ENCODE measurements around the gene HTRA1.

The HTRA1 gene

DNA sequence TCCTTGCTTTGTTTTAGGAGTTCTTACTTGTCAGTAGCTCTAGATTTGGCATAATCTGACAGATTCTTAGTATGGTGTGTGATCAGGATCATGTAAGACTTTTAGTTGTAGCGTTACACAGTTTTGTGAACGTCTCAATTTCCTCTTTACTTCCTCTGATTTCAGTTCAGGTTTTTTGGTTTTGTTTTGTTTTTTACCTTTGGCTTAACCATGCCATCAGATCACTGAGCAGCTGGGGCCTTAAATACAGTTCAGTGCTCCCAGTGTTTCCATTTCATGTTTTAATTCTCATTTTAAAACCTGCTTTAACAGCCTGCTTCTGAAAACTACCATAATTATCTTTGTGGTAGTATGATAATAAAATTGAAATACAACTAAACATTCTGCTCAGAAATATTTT is 34.1 kb upstream of the HTRA1 start:
- Histone ChIP-seq H3K4me2 (ENCODE audit: low read length) (no peak overlapping the region), H3K36me3 (ENCODE audit: insufficient read depth, low read length) (peaks cover 16% of the 10 kb centered on the region), H3K9ac (ENCODE audit: low read depth, low read length) (no peak overlapping the region), H3K4me1 (ENCODE audit: control insufficient read depth, insufficient read depth, low read length) (peaks cover 1% of the 10 kb centered on the region), H3K4me3 (ENCODE audit: low read length) (no peak overlapping the region), H3K9me3 (replicated peaks; ENCODE audit: low read length) (no peaks in the 10 kb centered on the region), H3K27me3 (ENCODE audit: control insufficient read depth, insufficient read depth, low read length) (no peaks in the 10 kb centered on the region)

DNA sequence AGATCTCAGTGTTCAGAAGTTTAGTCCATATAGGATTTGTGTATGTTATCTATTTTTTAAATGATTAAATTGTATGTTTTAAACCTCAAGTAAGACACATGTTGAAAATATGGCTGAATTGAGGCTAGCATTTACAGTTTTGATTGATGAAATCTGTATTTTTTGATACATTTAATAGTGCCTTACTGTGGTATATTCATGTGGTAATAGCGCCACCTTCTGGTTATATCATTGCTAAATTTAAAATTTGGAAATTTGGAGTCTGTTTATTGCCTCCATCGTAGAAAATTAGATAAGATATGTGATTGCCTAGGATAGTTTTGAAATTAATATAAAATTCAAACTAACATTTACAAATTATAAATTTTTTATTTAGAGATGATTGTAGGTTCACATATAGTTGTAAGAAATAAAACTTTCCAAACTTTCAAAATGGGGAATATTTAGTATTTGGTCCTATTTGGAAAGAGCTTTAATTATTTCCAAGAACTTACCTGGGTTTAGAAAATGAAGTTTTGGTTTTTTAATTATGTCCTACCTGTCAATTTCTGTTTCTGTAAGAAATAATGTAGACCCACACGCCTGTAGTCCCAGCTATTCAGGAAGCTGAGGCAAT is 26.0 kb upstream of the HTRA1 start:
- H3K9me3 ChIP-seq (replicated peaks; ENCODE audit: low read length): no peaks in the 10 kb centered on the region
- peaks cover 9% of the 10 kb centered on the region for H3K36me3 ChIP-seq (ENCODE audit: insufficient read depth, low read length)
- no peak overlapping the region for H3K4me3 ChIP-seq (ENCODE audit: low read length)
- H3K4me2 ChIP-seq (ENCODE audit: low read length): no peak overlapping the region
- no peaks in the 10 kb centered on the region for H3K27me3 ChIP-seq (ENCODE audit: control insufficient read depth, insufficient read depth, low read length)
- H3K4me1 ChIP-seq (ENCODE audit: control insufficient read depth, insufficient read depth, low read length): no peaks in the 10 kb centered on the region
- H3K9ac ChIP-seq (ENCODE audit: low read depth, low read length): no peak overlapping the region

DNA sequence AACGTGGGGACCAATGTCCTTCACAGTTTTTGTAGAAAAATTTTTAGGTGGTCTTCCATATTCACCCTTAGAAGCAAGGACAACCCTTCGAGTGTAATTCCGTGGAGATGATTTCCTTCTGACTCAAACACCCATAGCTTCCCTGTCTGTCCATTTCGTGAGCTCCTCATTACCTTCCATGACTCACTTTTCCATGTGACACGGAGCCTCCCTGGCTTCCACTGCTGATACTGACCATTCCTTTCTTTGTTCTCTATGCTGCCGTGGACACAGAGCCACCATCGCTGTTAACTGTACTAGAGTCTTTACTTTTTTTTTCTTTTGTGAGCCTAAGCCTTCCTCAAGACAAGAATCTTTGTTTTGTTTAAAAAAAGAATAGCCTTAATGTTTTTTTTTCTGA is 19.4 kb upstream of the HTRA1 start:
- H3K36me3 ChIP-seq (ENCODE audit: insufficient read depth, low read length): no peaks in the 10 kb centered on the region
- H3K4me1 ChIP-seq (ENCODE audit: control insufficient read depth, insufficient read depth, low read length): peaks cover 16% of the 10 kb centered on the region
- H3K4me3 ChIP-seq (ENCODE audit: low read length): no peak overlapping the region
- no peaks in the 10 kb centered on the region for H3K27me3 ChIP-seq (ENCODE audit: control insufficient read depth, insufficient read depth, low read length)
- H3K4me2 ChIP-seq (ENCODE audit: low read length): no peak overlapping the region
- H3K9ac ChIP-seq (ENCODE audit: low read depth, low read length): no peak overlapping the region
- H3K9me3 ChIP-seq (replicated peaks; ENCODE audit: low read length): no peaks in the 10 kb centered on the region

DNA sequence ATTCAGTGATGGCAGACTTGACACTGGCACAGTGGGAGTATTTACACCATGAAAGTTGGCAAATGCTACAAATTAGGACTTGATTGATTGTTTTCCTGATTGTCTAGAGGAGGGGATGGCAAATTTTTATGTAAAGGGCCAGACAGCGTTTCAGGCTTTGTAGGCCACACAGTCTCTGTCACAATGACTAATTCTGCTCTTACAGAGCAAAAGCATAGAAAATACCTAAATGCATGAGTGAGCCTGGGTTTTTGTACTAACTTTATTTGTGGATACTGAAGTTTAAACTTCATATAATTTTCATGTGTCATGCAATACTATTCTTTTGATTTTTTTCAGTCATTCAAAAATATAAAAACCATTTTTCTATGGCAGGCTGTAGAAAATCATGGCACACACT is 15.9 kb upstream of the HTRA1 start:
- no peaks in the 10 kb centered on the region for H3K9me3 ChIP-seq (replicated peaks; ENCODE audit: low read length)
- H3K27me3 ChIP-seq (ENCODE audit: control insufficient read depth, insufficient read depth, low read length): no peaks in the 10 kb centered on the region
- no peak overlapping the region for H3K4me2 ChIP-seq (ENCODE audit: low read length)
- H3K4me3 ChIP-seq (ENCODE audit: low read length): no peak overlapping the region
- H3K9ac ChIP-seq (ENCODE audit: low read depth, low read length): no peak overlapping the region
- H3K36me3 ChIP-seq (ENCODE audit: insufficient read depth, low read length): no peaks in the 10 kb centered on the region
- peaks cover 17% of the 10 kb centered on the region for H3K4me1 ChIP-seq (ENCODE audit: control insufficient read depth, insufficient read depth, low read length)

DNA sequence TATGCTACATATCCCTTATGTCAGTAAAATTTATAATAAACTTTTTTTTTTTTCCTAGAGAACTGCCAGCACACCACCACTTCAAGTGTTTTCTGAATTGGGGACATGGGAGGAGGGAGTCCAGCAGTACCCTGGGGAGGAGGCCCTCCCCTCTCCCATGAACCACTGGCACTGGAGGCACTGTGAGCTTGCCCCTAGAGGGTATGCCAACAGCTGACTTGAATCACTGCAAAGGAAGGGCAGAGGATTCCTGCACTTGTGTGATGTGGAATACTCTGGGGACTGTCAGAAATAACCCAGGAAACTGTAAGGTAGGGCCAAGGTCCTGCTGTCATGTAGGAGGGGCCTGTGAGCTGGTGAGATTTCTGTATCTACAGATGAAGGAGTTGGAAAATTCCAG is 15.4 kb upstream of the HTRA1 start:
- H3K27me3 ChIP-seq (ENCODE audit: control insufficient read depth, insufficient read depth, low read length): no peaks in the 10 kb centered on the region
- no peak overlapping the region for H3K4me2 ChIP-seq (ENCODE audit: low read length)
- no peak overlapping the region for H3K4me3 ChIP-seq (ENCODE audit: low read length)
- no peak overlapping the region for H3K9ac ChIP-seq (ENCODE audit: low read depth, low read length)
- peaks cover 22% of the 10 kb centered on the region for H3K4me1 ChIP-seq (ENCODE audit: control insufficient read depth, insufficient read depth, low read length)
- no peaks in the 10 kb centered on the region for H3K36me3 ChIP-seq (ENCODE audit: insufficient read depth, low read length)
- H3K9me3 ChIP-seq (replicated peaks; ENCODE audit: low read length): no peaks in the 10 kb centered on the region

DNA sequence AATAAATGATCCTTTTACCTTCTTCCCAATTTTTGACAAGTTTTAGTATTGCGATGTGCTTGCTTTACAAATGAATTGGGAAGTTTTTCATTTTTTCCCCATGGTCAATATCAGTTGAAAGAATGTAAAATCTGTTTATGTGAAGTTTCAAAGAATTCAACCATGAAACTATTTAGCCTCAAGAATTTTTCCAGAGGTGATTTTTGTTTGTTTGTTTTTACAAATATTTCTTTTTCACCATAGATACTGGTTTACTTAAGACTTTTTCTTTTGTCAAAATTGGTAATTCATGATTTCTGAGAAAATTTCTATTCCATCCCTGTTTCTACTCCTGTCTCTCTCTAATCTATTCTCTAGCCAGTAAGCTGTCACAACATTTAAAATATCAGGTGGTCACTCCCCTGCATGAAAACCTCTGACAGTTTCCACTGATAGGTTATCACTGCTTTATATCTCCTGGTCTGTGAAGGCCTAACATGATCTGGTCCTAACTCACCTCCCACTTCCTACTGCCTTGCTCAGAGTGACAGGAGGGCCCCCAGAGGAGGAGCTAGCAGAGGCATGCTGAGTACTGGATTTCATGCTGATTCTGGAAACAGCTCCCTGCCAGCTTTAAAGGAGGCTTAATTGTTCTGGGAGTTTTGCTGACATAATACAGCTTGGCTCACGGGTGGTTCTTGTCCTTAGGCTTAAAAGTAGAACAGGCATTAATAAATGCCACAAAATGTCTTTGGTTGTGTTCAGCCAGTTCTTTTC is 14.5 kb upstream of the HTRA1 start:
- H3K9me3 ChIP-seq (replicated peaks; ENCODE audit: low read length): no peaks in the 10 kb centered on the region
- H3K27me3 ChIP-seq (ENCODE audit: control insufficient read depth, insufficient read depth, low read length): no peaks in the 10 kb centered on the region
- no peak overlapping the region for H3K4me2 ChIP-seq (ENCODE audit: low read length)
- no peak overlapping the region for H3K9ac ChIP-seq (ENCODE audit: low read depth, low read length)
- no peaks in the 10 kb centered on the region for H3K36me3 ChIP-seq (ENCODE audit: insufficient read depth, low read length)
- no peak overlapping the region for H3K4me3 ChIP-seq (ENCODE audit: low read length)
- peaks cover 23% of the 10 kb centered on the region for H3K4me1 ChIP-seq (ENCODE audit: control insufficient read depth, insufficient read depth, low read length)

DNA sequence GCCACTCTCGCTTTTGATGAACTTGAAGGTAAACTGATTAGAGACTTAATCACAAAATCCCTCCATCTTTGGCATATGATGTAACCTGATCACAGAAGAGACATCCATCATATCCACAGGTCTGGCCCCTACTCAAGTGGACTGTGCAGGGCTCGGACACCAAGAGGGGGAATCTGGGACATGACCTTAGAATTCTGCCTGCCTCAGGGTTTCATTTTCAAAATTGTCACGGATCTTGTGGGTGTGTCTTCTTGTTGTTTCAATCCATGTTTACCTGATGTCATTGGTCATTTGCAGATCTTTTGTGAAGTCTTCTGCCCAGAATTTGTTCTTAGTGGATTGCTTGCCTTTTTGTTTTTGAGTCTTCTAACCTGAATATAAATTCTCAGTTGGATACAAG is 12.8 kb upstream of the HTRA1 start:
- H3K4me1 ChIP-seq (ENCODE audit: control insufficient read depth, insufficient read depth, low read length): peaks cover 16% of the 10 kb centered on the region
- no peak overlapping the region for H3K4me3 ChIP-seq (ENCODE audit: low read length)
- no peaks in the 10 kb centered on the region for H3K9me3 ChIP-seq (replicated peaks; ENCODE audit: low read length)
- no peak overlapping the region for H3K4me2 ChIP-seq (ENCODE audit: low read length)
- H3K9ac ChIP-seq (ENCODE audit: low read depth, low read length): no peak overlapping the region
- no peaks in the 10 kb centered on the region for H3K36me3 ChIP-seq (ENCODE audit: insufficient read depth, low read length)
- no peaks in the 10 kb centered on the region for H3K27me3 ChIP-seq (ENCODE audit: control insufficient read depth, insufficient read depth, low read length)

DNA sequence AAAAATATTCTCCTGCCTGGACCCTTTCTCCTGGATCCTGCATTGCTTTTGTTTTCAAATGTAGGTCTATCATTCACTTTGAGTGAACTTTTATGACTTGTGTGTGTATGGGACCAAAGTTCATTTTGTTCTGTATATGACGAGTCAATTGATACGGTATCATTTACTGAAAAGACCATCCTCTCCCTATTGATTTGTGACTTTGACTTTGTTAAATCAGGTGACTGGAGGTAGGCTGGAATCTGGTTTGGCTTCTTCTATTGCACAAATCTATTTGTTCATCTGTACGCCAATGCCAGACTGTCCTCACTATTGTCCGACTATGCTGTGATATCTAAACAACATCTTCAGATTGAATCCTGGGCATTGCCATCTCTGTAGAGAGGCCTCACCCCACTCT is 12.2 kb upstream of the HTRA1 start:
- H3K9me3 ChIP-seq (replicated peaks; ENCODE audit: low read length): no peaks in the 10 kb centered on the region
- peaks cover 16% of the 10 kb centered on the region for H3K4me1 ChIP-seq (ENCODE audit: control insufficient read depth, insufficient read depth, low read length)
- H3K4me2 ChIP-seq (ENCODE audit: low read length): no peak overlapping the region
- H3K27me3 ChIP-seq (ENCODE audit: control insufficient read depth, insufficient read depth, low read length): no peaks in the 10 kb centered on the region
- no peak overlapping the region for H3K4me3 ChIP-seq (ENCODE audit: low read length)
- no peaks in the 10 kb centered on the region for H3K36me3 ChIP-seq (ENCODE audit: insufficient read depth, low read length)
- H3K9ac ChIP-seq (ENCODE audit: low read depth, low read length): no peak overlapping the region

DNA sequence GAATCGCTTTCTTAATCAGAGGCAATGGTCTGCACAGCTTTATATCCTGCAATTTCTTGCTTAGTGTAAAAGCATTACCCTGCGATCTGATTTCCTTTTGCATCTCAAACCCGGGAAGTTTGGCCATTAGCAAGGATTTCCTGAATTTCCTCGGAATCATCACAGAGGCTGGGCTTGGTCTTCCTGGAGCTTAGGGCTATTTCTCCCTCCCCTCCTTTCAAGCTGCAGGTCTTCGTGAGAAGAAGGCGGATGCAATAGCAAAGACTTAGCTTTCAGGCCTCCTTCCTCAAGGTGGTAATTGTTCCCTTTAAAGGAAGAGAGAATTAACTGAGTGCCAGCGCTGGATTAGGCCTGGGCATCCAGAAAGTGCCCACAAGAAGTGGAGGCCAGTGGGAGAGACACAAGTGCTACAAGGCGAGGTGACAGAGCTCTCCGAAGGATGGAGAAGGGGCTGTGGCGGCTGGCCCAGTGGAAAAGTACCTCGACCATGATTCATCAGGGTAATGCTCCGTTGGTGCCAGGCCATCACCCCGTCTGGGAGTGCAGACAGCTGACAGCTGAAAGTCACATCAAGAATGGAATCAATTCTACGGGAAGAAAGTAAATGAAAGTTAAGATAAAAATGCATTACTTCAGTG is 10.9 kb upstream of the HTRA1 start:
- Histone ChIP-seq H3K9ac (ENCODE audit: low read depth, low read length) (no peak overlapping the region), H3K9me3 (replicated peaks; ENCODE audit: low read length) (no peaks in the 10 kb centered on the region), H3K27me3 (ENCODE audit: control insufficient read depth, insufficient read depth, low read length) (no peaks in the 10 kb centered on the region), H3K4me2 (ENCODE audit: low read length) (peak overlapping the region; percentile 37), H3K36me3 (ENCODE audit: insufficient read depth, low read length) (no peaks in the 10 kb centered on the region), H3K4me1 (ENCODE audit: control insufficient read depth, insufficient read depth, low read length) (peaks cover 16% of the 10 kb centered on the region), H3K4me3 (ENCODE audit: low read length) (no peak overlapping the region)

DNA sequence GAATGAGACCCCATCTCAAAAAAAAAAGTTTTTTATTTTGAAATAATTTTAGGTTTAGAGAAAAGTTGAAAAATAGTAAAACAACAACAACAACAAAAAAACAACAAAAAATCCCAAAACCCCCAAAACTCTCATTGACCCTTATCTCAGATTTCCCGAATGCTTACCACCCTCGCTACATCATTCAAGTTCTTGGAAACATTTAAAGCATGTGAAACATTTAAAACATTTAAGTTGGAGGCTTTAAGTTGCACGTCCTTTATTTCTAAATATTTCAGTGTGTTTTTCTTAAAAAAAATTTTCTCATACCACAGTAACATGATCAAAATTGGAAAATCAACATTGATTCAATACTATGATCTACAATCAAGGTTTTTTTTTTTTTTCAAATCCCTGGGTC is 7.3 kb upstream of the HTRA1 start:
- no peaks in the 10 kb centered on the region for H3K36me3 ChIP-seq (ENCODE audit: insufficient read depth, low read length)
- no peak overlapping the region for H3K9ac ChIP-seq (ENCODE audit: low read depth, low read length)
- H3K9me3 ChIP-seq (replicated peaks; ENCODE audit: low read length): no peaks in the 10 kb centered on the region
- H3K4me2 ChIP-seq (ENCODE audit: low read length): no peak overlapping the region
- H3K4me3 ChIP-seq (ENCODE audit: low read length): no peak overlapping the region
- peaks cover 10% of the 10 kb centered on the region for H3K4me1 ChIP-seq (ENCODE audit: control insufficient read depth, insufficient read depth, low read length)
- H3K27me3 ChIP-seq (ENCODE audit: control insufficient read depth, insufficient read depth, low read length): no peaks in the 10 kb centered on the region

DNA sequence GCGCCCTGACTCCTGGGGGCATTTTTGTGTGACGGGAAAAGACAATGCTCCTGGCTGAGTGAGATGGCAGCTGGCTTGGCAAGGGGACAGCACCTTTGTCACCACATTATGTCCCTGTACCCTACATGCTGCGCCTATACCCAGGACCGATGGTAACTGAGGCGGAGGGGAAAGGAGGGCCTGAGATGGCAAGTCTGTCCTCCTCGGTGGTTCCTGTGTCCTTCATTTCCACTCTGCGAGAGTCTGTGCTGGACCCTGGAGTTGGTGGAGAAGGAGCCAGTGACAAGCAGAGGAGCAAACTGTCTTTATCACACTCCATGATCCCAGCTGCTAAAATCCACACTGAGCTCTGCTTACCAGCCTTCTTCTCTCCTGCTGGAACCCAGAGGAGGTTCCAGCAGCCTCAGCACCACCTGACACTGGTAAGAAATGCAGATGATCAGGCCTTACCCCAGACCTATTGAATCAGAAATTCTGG is 6.7 kb upstream of the HTRA1 start, which contains the start of gene ARMS2:
Gene ARMS2, plus strand, starts transcription at position 51 of the 478 bp plus-strand sequence. Its CDS starts 75 bp downstream, at position 126.
- no peaks in the 10 kb centered on the region for H3K9me3 ChIP-seq (replicated peaks; ENCODE audit: low read length)
- H3K4me3 ChIP-seq (ENCODE audit: low read length): no peak within 1 kb of the TSS
- no peaks in the 10 kb centered on the region for H3K36me3 ChIP-seq (ENCODE audit: insufficient read depth, low read length)
- no peak within 1 kb of the TSS for H3K9ac ChIP-seq (ENCODE audit: low read depth, low read length)
- H3K4me1 ChIP-seq (ENCODE audit: control insufficient read depth, insufficient read depth, low read length): peaks cover 13% of the 10 kb centered on the region
- H3K4me2 ChIP-seq (ENCODE audit: low read length): no peak within 1 kb of the TSS
- no peaks in the 10 kb centered on the region for H3K27me3 ChIP-seq (ENCODE audit: control insufficient read depth, insufficient read depth, low read length)
